NCI-H128 (cell line): ENCODE results near the gene SIK3.

ENCODE experiments used
- DNase-seq: peaks from one replicate; lab custom pipeline; 2025; ENCODE audit not compliant: unreplicated experiment; lab: John Stamatoyannopoulos, UW

The SIK3 gene

GRCh38 chr11:117110294-117110950 is 12.2 kb upstream of the SIK3 start:
- no peak for DNase-seq

DNA sequence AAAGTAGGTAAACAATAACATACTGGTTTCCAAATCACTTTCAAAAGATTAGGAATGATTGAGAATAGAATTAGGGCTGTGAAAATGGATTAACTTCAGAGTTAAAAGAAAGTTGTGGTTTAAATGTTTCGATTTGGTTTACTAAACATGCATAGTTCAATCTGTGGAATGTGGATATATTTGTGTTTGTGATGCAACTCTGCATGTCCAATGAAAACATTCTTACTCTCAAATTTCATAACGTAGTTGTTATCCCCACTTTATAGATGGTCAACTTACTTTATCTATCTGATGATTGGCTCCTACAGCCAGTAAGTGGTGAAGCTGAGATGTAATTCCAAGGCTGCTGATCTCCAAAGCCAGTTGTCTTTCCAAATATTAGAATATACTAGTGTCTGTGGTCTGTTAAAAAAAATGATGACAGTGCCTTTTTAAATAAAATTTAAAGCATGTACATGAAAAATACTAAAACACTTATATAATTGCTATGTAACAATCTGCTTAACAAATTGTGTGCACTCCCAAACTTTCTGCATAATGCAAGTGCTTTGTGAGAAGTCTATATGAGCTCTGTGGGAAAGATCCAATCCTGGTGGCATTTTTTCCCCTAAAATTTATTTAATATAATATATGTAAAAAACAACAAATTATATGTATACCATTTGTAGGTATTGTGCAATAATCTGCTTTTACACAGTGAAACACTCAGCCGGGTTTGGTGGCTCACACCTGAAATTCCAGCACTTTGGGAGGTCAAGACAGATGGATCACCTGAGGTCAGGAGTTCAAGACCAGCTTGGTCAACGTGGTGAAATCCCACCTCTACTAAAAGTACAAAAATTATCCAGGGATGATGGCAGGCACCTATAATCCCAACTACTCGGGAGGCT is 9.7 kb upstream of the SIK3 start:
- DNase-seq = no peak

GRCh38 chr11:117100556-117100955 is 2.3 kb upstream of the SIK3 start:
- no peak for DNase-seq

DNA sequence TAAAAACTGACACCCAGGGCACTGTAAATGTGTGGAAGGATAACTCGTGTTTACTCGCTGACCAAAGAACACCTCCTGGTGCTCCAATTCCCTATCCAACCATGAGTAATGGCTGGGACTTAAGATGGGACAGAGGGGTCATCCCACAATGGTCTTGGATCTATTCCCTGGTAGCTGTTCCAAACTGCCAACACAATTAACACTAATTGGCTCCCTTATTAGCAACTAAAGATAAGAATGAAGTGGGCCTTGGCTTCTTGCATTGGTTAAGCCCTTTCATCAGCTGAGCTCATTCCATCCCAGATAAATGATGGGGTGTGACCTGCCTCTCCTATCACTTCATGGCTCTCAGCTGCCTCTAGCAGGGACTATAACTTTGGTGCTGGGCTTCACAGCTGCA is 1.5 kb upstream of the SIK3 start:
- DNase-seq = no peak

GRCh38 chr11:117097389-117098268 is 599 bp downstream of the SIK3 start:
- DNase-seq = no peak

GRCh38 chr11:117097014-117097388 is 1.2 kb downstream of the SIK3 start:
- no peak for DNase-seq

- DNase-seq = no peak
These were observed 1.8 kb downstream of the SIK3 start for GRCh38 chr11:117096201-117096991.

DNA sequence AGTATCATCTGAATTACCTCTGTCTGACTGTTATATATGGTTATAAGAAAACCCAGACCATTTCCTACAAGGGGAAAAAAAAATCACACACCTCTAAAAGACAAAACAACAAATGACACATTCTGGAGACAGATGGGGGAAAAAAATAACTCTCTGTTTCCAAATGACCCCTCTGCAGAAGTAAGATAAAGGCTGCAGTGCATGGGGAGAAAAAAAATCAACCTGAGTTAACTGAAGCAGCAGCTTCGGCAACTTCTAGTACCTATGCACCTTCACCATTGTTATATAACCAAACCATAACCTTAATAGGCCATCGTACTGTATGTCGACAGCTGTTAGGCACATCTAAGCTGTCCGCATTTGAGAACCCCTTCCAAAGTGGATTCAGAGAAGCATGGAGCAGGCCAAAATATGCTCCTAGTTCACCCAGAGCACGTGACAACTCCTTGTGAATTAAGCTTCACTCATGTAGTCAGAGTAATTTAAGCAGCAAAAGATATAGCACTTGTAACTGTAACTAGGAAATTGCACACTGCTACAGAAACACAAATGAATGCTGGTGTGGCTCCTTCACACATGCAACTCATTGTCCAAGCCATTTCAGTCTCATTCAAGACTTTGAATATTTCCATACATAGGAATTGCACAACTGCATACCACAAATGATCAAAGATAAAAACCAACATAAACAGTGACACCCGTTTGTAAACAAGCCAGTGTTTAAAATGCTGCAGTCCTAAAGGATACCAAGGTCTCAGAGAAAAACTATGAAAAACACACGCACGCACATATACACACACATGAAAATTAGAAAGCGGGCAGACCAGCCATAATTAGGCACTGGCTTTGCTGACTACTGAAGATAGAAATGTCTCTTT is 2.7 kb downstream of the SIK3 start:
- no peak for DNase-seq

GRCh38 chr11:117094776-117095175 is 3.5 kb downstream of the SIK3 start:
- no peak for DNase-seq

GRCh38 chr11:117092951-117093590 is 5.2 kb downstream of the SIK3 start:
- DNase-seq = no peak

DNA sequence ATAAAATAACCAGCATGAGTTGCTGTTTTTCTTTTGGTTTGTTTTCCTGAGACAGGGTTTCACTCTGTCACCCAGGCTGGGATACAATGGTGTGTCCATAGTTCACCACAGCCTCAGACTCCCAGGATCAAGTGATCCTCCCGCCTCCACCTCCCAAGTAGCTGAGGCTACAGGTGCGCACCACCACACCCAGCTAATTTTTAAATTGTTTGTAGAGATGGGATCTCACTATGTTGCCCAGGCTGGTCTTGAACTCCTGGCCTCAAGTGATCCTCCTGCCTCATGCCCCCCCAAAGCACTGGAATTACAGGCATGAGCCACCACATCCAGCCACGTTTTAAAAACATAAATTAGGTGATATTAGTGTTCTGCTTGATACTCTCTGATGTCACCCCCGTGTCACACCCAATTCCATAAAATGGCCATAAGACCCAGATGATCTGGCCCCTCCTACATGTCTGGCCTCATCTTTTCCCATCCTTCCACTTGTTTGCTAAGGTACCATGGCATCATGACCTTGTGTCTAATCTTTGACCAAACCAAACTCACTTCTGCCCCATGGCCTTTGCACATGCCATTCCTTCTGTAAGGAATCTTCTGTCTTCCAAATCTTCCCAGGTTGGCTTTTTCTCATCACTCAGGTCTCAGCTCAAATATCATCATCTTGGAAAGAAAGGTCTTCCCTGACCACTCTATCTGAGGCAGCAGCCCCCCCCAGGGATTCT is 6.3 kb downstream of the SIK3 start:
- DNase-seq = no peak

GRCh38 chr11:117090111-117090706 is 8.0 kb downstream of the SIK3 start:
- no peak for DNase-seq

DNA sequence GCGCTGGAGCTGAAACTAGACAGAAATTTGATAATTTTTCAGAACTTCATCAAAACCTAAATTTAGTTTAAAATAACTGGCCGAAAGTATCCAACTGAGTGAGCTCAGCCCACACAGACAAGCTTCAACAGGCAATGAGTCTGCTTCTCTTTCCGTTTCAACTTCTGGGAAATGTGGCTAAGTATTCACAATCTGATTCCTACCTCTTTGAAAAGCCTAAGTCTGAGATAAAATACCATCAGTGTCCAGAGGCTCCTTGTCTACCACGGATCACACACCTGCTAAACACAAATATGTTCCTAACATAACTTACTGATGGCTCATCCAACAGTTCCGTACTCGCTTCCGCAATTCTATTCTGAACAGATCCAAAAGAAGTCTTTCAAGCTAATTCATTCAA is 8.5 kb downstream of the SIK3 start:
- DNase-seq = no peak

GRCh38 chr11:117087446-117087845 is 10.8 kb downstream of the SIK3 start:
- no peak for DNase-seq

DNA sequence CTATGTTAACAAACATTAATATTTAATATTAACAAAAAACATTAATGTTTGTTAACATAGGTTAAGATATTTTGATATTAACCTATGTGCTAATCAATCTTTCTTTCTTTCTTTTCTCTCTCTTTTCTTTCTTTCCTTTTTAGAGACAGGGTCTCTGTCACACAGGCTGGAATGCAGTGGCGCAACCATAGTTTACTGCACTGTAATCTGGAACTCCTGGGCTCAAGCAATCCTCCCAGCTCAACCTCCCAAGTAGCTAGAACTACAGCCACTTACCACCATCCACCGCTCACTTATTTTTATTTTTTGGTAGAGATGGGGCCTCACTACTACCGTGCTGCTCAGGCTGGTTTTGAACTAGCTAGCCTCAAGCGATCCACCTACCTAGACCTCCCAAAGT is 13.2 kb downstream of the SIK3 start:
- no peak for DNase-seq

GRCh38 chr11:117083011-117083935 is 15.0 kb downstream of the SIK3 start:
- no peak for DNase-seq

DNA sequence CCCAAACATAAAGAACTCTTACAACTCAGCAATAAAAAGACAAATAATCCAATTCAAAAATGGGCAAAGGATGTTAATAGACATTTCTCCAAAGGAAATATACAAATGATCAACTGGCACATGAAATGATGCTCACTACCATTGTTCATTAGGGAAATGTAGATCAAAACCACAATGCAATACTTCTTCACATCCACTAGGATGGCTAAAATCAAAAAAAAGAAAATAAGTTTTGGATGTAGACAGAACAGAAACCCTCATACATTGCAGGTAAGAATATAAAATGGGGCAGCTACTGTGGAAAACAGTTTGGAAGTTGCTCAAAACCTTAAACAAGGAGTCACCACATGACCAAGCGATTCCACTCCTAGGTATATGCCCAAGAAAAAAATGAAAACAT is 16.3 kb downstream of the SIK3 start:
- DNase-seq = no peak
